IMR-90 (cell line): ENCODE measurements around the gene CYB5R3. TPM values are rescaled to one million over a fixed set of nuclear protein-coding genes. Genes with fewer than 3 reads are reported as not detected.

Experiments
- BHLHE40 ChIP-seq: fragments of 150-350 bp; IDR thresholded peaks from 2 replicates; pipeline ENCODE4 v1.6.1; 2016; ENCODE audit warnings: mild to moderate bottlenecking, low read depth, low read length
- FOS ChIP-seq: fragments of 150-350 bp; IDR thresholded peaks from 2 replicates; pipeline ENCODE4 v1.6.1; 2016; ENCODE audit warnings: low read depth, low read length
- MAFK ChIP-seq: IDR thresholded peaks from 2 replicates; pipeline ENCODE4 v1.6.1; 2012; ENCODE audit warnings: low read depth, low read length, improper control_type of control experiment
- POLR2A ChIP-seq: IDR thresholded peaks from 2 replicates; pipeline ENCODE4 v1.6.1; 2012; ENCODE audit warnings: mild to moderate bottlenecking, low read depth, low read length
- RAD21 ChIP-seq: IDR thresholded peaks from 2 replicates; pipeline ENCODE4 v1.6.1; 2012; ENCODE audit warnings: low read length, improper control_type of control experiment
- RFX5 ChIP-seq: IDR thresholded peaks from 2 replicates; pipeline ENCODE4 v1.8.0; 2012; ENCODE audit warnings: low read depth, mild to moderate bottlenecking, low read length, moderate library complexity
- polyA plus RNA-seq, 3 experiments: library from polyadenylated mRNA; depleted of rRNA; stranded (reverse); fragments of >200 nt; gene quantifications; 2 replicates each; pipeline ENCODE4 v1.2.3, GENCODE V29; 2012; ENCODE audit warnings: low replicate concordance in 1 of 3
- total RNA-seq: library from RNA; depleted of rRNA; stranded (reverse); fragments of >200 nt; gene quantifications from 2 replicates; pipeline ENCODE4 v1.2.3, GENCODE V29; 2012
- TF ChIP-seq, protein P1 (sequence below): conservative IDR thresholded peaks from 2 replicates; pipeline ENCODE4 v1.5.1; 2012; ENCODE audit warnings: mild to moderate bottlenecking, low read depth, low read length, improper control_type of control experiment

CYB5R3 gene
- total and polyA plus RNA-seq, 2 of the 4 experiments (the other 2 are of a cell fraction), result 44.1 to 362 TPM

DNA sequence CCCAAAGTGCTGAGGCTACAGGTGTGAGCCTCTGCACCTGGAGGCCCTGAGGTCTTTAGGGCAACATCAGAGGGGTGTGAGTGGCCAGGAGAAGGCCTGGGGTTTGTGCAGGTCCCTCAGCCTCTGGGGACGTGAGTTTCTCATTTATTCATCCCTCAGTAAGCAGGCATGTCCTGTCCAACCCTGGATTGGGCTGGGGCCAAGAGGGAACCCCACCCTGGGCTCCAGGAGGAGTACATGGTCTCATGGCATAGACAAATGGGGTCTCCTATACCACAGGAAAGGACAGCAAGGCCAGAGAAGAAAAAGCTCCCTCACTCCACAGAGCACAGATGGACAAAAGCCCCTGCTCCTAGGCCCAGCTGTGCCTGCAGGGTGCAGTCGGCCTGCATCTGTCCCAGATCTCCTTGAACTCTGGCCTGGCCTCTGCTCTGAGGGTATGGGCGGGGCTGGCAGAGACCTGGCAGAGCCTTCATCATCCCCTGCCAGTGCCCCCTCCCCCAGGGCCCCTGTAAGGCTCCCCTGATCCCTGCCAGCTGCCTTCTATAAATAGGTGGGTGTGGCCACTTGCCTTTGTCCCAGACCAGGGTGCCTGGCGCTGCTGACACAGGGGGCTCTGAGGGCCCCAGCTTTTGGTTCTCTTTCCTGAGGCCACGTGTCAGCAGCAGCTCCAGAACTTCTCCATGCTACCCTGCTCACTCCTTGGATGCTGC, 36.9 kb upstream of the CYB5R3 start (continued):
- TF ChIP-seq, protein P1, sequence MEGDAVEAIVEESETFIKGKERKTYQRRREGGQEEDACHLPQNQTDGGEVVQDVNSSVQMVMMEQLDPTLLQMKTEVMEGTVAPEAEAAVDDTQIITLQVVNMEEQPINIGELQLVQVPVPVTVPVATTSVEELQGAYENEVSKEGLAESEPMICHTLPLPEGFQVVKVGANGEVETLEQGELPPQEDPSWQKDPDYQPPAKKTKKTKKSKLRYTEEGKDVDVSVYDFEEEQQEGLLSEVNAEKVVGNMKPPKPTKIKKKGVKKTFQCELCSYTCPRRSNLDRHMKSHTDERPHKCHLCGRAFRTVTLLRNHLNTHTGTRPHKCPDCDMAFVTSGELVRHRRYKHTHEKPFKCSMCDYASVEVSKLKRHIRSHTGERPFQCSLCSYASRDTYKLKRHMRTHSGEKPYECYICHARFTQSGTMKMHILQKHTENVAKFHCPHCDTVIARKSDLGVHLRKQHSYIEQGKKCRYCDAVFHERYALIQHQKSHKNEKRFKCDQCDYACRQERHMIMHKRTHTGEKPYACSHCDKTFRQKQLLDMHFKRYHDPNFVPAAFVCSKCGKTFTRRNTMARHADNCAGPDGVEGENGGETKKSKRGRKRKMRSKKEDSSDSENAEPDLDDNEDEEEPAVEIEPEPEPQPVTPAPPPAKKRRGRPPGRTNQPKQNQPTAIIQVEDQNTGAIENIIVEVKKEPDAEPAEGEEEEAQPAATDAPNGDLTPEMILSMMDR, result no peak
- TF ChIP-seq POLR2A (no peak), BHLHE40 (no peak), FOS (no peak), RFX5 (no peak), MAFK (no peak), RAD21 (no peak)
